H1 (cell line): ENCODE data around the gene PPP1CB. TPM values are rescaled to one million over a fixed set of nuclear protein-coding genes. Genes with fewer than 3 reads are reported as not detected.

Experiments
- CTCF ChIA-PET: fragments of 300-600 bp; sonication (Branson Sonifier 250); formaldehyde crosslinking; loops from one replicate; lab custom pipeline; 2021; ENCODE audit not compliant: partially characterized antibody; lab: Charles Lee
- POLR2A ChIA-PET: fragments of 300-600 bp; sonication (Branson Sonifier 250); formaldehyde crosslinking; loops from one replicate; lab custom pipeline; 2021; ENCODE audit warnings: inconsistent platforms; ENCODE audit not compliant: partially characterized antibody; lab: Charles Lee
- DNase-seq, 2 experiments: peaks; one replicate each; pipeline versions ENCODE4 v3.0.0 to v3.0.0-alpha.2; 2010 to 2022; ENCODE audit warnings: low spot score in 2 of 2, low read depth in 1 of 2, mixed read lengths in 1 of 2
- FAIRE-seq: peaks from 2 replicates; lab custom pipeline; 2011; peaks lifted over from hg19 to GRCh38; lab: Jason Lieb, UNC
- H2AFZ ChIP-seq: 2 replicates; pipeline ENCODE4 v1.8.1; 2012; ENCODE audit warnings: low read length, inconsistent platforms
- H2AK5ac ChIP-seq: 2 replicates; pipeline ENCODE4 v1.6.1; 2013; ENCODE audit warnings: low read depth, low read length
- H2BK120ac ChIP-seq: replicated peaks from 2 replicates; pipeline ENCODE3; 2013; ENCODE audit warnings: low read depth, low read length, inconsistent platforms
- H2BK12ac ChIP-seq: 2 replicates; pipeline ENCODE4 v1.6.1; 2013; ENCODE audit warnings: low read depth, low read length
- H2BK15ac ChIP-seq: 2 replicates; pipeline ENCODE4 v1.6.1; 2013; ENCODE audit warnings: low read length
- H2BK20ac ChIP-seq: 2 replicates; pipeline ENCODE4 v1.6.1; 2013; ENCODE audit warnings: low read length
- H2BK5ac ChIP-seq: 2 replicates; pipeline ENCODE4 v1.6.1; 2013; ENCODE audit warnings: low read depth, low read length
- H3K14ac ChIP-seq: 2 replicates; pipeline ENCODE4 v1.6.1; 2013; ENCODE audit warnings: inconsistent platforms; ENCODE audit not compliant: insufficient read length
- H3K18ac ChIP-seq: 2 replicates; pipeline ENCODE4 v1.6.1; 2013; ENCODE audit warnings: low read length; ENCODE audit errors: extremely low read depth
- H3K23ac ChIP-seq: 2 replicates; pipeline ENCODE4 v1.6.1; 2013; ENCODE audit warnings: inconsistent platforms; ENCODE audit not compliant: insufficient read length
- H3K23me2 ChIP-seq: 2 replicates; pipeline ENCODE4 v1.6.1; 2013; ENCODE audit warnings: low read depth, low read length
- H3K27ac ChIP-seq: 2 replicates; pipeline ENCODE4 v1.6.1; 2011; ENCODE audit warnings: low read depth, low read length, inconsistent platforms
- H3K27me3 ChIP-seq, 4 experiments: replicated peaks in 1 of 4; 1 replicate in 1 of 4; 2 replicates in 3 of 4; pipeline versions ENCODE4 v1.6.1 to v1.8.1; 2011 to 2013; ENCODE audit warnings: low read length in 3 of 4, mild to moderate bottlenecking in 3 of 4, inconsistent platforms in 2 of 4, mixed read lengths in 2 of 4, moderate library complexity in 1 of 4; ENCODE audit not compliant: control insufficient read depth in 3 of 4, insufficient read depth in 3 of 4; ENCODE audit errors: extremely low read depth in 1 of 4
- H3K36me3 ChIP-seq, 4 experiments: 2 replicates each; pipeline versions ENCODE4 v1.6.1 to v1.8.1; 2011 to 2013; ENCODE audit warnings: mild to moderate bottlenecking in 4 of 4, low read length in 3 of 4, moderate library complexity in 2 of 4, control low read depth in 1 of 4, inconsistent platforms in 1 of 4; ENCODE audit not compliant: insufficient read depth in 4 of 4, control insufficient read depth in 2 of 4
- H3K4ac ChIP-seq: replicated peaks from 2 replicates; pipeline ENCODE3; 2013; ENCODE audit warnings: low read length, low read depth, mixed read lengths, inconsistent platforms; ENCODE audit not compliant: insufficient read length
- H3K4me1 ChIP-seq, 4 experiments: replicated peaks in 1 of 4; 1 replicate in 1 of 4; 2 replicates in 3 of 4; pipeline versions ENCODE4 v1.6.1 to v1.8.1; 2011 to 2013; ENCODE audit warnings: low read length in 3 of 4, inconsistent platforms in 2 of 4, mixed read lengths in 1 of 4; ENCODE audit not compliant: insufficient read depth in 4 of 4, control insufficient read depth in 3 of 4
- H3K4me2 ChIP-seq, 2 experiments: 2 replicates each; pipeline versions ENCODE4 v1.6.1 to v1.8.1; 2011 to 2013; ENCODE audit warnings: low read depth in 2 of 2, low read length in 2 of 2, control low read depth in 1 of 2, inconsistent platforms in 1 of 2, mild to moderate bottlenecking in 1 of 2; ENCODE audit not compliant: insufficient read depth in 1 of 2
- H3K4me3 ChIP-seq, 4 experiments: fragments of 200-600, 300-600 bp in 1 of 4; sonication (generic), shearing (Covaris generic), sonication (Bioruptor Twin) in 1 of 4; 2 replicates each; pipeline versions ENCODE4 v1.5.1 to v1.8.1; 2011 to 2016; ENCODE audit warnings: low read length in 4 of 4, low read depth in 3 of 4, control low read depth in 2 of 4, inconsistent platforms in 2 of 4, mild to moderate bottlenecking in 2 of 4, mixed read lengths in 1 of 4, moderate library complexity in 1 of 4; ENCODE audit not compliant: insufficient read depth in 2 of 4; ENCODE audit errors: extremely low read depth in 1 of 4
- H3K56ac ChIP-seq: replicated peaks from 2 replicates; pipeline ENCODE3; 2013; ENCODE audit warnings: low read depth, mild to moderate bottlenecking, mixed read lengths, low read length, inconsistent platforms; ENCODE audit not compliant: insufficient read length
- H3K79me1 ChIP-seq: 2 replicates; pipeline ENCODE4 v1.6.1; 2013; ENCODE audit warnings: low read depth, low read length, control low read depth
- H3K79me2 ChIP-seq, 2 experiments: 2 replicates each; pipeline versions ENCODE4 v1.6.1 to v1.8.1; 2012 to 2013; ENCODE audit warnings: low read length in 2 of 2, mild to moderate bottlenecking in 2 of 2, inconsistent platforms in 1 of 2; ENCODE audit not compliant: insufficient read depth in 2 of 2, control insufficient read depth in 1 of 2
- H3K9ac ChIP-seq, 4 experiments: replicated peaks in 1 of 4; 1 replicate in 1 of 4; 2 replicates in 3 of 4; pipeline versions ENCODE4 v1.6.1 to v1.8.1; 2011 to 2013; ENCODE audit warnings: low read depth in 3 of 4, low read length in 3 of 4, control low read depth in 2 of 4, mild to moderate bottlenecking in 2 of 4, moderate library complexity in 2 of 4, inconsistent platforms in 1 of 4; ENCODE audit errors: extremely low read depth in 1 of 4
- H3K9me3 ChIP-seq, 2 experiments: 2 replicates each; pipeline versions ENCODE4 v1.6.1 to v1.8.1; 2012 to 2013; ENCODE audit warnings: mild to moderate bottlenecking in 2 of 2, moderate library complexity in 2 of 2, control low read depth in 1 of 2, inconsistent platforms in 1 of 2, low read depth in 1 of 2, low read length in 1 of 2, mixed read lengths in 1 of 2; ENCODE audit not compliant: insufficient read depth in 2 of 2
- H4K20me1 ChIP-seq, 2 experiments: replicated peaks in 1 of 2; 2 replicates each; pipeline versions ENCODE3 to v1.8.1; 2011 to 2013; ENCODE audit warnings: inconsistent platforms in 2 of 2, low read length in 2 of 2, mild to moderate bottlenecking in 1 of 2; ENCODE audit not compliant: insufficient read depth in 2 of 2, control insufficient read depth in 1 of 2
- H4K5ac ChIP-seq: 2 replicates; pipeline ENCODE4 v1.6.1; 2013; ENCODE audit warnings: low read length, low read depth, mixed read lengths, inconsistent platforms; ENCODE audit not compliant: insufficient read length
- H4K8ac ChIP-seq: 2 replicates; pipeline ENCODE4 v1.8.0; 2013; ENCODE audit warnings: mild to moderate bottlenecking, moderate library complexity, low read length, inconsistent platforms; ENCODE audit not compliant: insufficient read depth; ENCODE audit errors: extremely low read depth
- H4K91ac ChIP-seq: replicated peaks from 2 replicates; pipeline ENCODE3; 2013; ENCODE audit warnings: low read length, mixed read lengths, inconsistent platforms; ENCODE audit not compliant: insufficient read length
- BACH1 ChIP-seq: IDR thresholded peaks from 2 replicates; pipeline ENCODE4 v1.6.1; 2012; ENCODE audit warnings: low read length, improper control_type of control experiment
- BRCA1 ChIP-seq: IDR thresholded peaks from 2 replicates; pipeline ENCODE4 v1.6.1; 2012; ENCODE audit warnings: low read depth, low read length, improper control_type of control experiment
- CHD1 ChIP-seq: IDR thresholded peaks from 2 replicates; pipeline ENCODE4 v1.6.1; 2012; ENCODE audit warnings: low read depth, low read length, improper control_type of control experiment
- HDAC6 ChIP-seq: IDR thresholded peaks from one replicate; pipeline ENCODE4 v1.7.1; 2012; ENCODE audit warnings: low read depth, mild to moderate bottlenecking, inconsistent platforms, low read length, moderate library complexity
- POLR2A ChIP-seq, 2 experiments: IDR thresholded peaks; 1 replicate in 1 of 2; 2 replicates in 1 of 2; pipeline ENCODE4 v1.6.1; 2011; ENCODE audit warnings: low read depth in 2 of 2, low read length in 2 of 2, mild to moderate bottlenecking in 2 of 2; ENCODE audit errors: control extremely low read depth in 1 of 2
- RAD21 ChIP-seq, 2 experiments: IDR thresholded peaks in 1 of 2; conservative IDR thresholded peaks in 1 of 2; 2 replicates each; pipeline ENCODE4 v1.6.1; 2011; ENCODE audit warnings: low read depth in 2 of 2, low read length in 2 of 2, improper control_type of control experiment in 1 of 2, inconsistent platforms in 1 of 2, mild to moderate bottlenecking in 1 of 2, moderate library complexity in 1 of 2
- RXRA ChIP-seq: IDR thresholded peaks from 2 replicates; pipeline ENCODE4 v1.6.1; 2011; ENCODE audit warnings: low read depth, mild to moderate bottlenecking, low read length, moderate library complexity; ENCODE audit not compliant: insufficient read depth
- SIN3A ChIP-seq, 2 experiments: IDR thresholded peaks in 1 of 2; conservative IDR thresholded peaks in 1 of 2; 2 replicates each; pipeline ENCODE4 v1.6.1; 2011 to 2012; ENCODE audit warnings: low read length in 2 of 2, improper control_type of control experiment in 1 of 2, low read depth in 1 of 2, mild to moderate bottlenecking in 1 of 2
- SP1 ChIP-seq: IDR thresholded peaks from 2 replicates; pipeline ENCODE4 v1.6.1; 2011; ENCODE audit warnings: low read depth, low read length
- WGBS, 2 experiments: shearing (Covaris generic) in 1 of 2; methylation state at CpG; one replicate each; pipeline versions ENCODE4 v1.1.6 to v1.1.7; 2013 to 2015; ENCODE audit warnings: low lambda C conversion rate in 2 of 2, mixed read lengths in 2 of 2, inconsistent platforms in 1 of 2, low coverage in 1 of 2, missing lambda C conversion rate in 1 of 2; ENCODE audit not compliant: insufficient replicate concordance in 2 of 2, insufficient coverage in 1 of 2, insufficient read length in 1 of 2; ENCODE audit errors: extremely low coverage in 1 of 2, missing lambda C conversion rate in 1 of 2; 5-methylcytosine and 5-hydroxymethylcytosine counted together
- polyA plus RNA-seq, 7 experiments: library from polyadenylated mRNA; depleted of rRNA in 3 of 7; stranded (reverse) in 5 of 7; unstranded in 2 of 7; fragments of >200 nt in 5 of 7; fragments of 200-250 nt in 2 of 7; gene quantifications; 1 replicate in 5 of 7; 2 replicates in 1 of 7; 4 replicates in 1 of 7; pipeline versions ENCODE4 v1.2.1 to v1.2.3, GENCODE V29; 2011 to 2013; ENCODE audit warnings: missing spikeins in 2 of 7, mixed read lengths in 2 of 7
- total RNA-seq: library from RNA; stranded (reverse); fragmentation: NEBNext Ultra II Directional; extraction: Animal tissue kit (Norgen Biotek cat#: 25700); gene quantifications from 2 replicates; pipeline ENCODE4 v1.2.1, GENCODE V29; 2021
- TF ChIP-seq, protein P1 (sequence below): IDR thresholded peaks from 2 replicates; pipeline ENCODE4 v1.6.1; 2012; ENCODE audit warnings: low read length, inconsistent platforms
- TF ChIP-seq, protein P2 (sequence below): IDR thresholded peaks from 2 replicates; pipeline ENCODE4 v1.6.1; 2012; ENCODE audit warnings: inconsistent platforms

PPP1CB gene
- total and polyA plus RNA-seq, 2 of the 8 experiments (the other 6 are each of a cell fraction or from before 2014, with no cell fraction given) = 30.7 to 158 TPM

GRCh38 chr2:28721601-28722191 lies 29.9 kb upstream of the PPP1CB start:
- H2AFZ ChIP-seq = no peak overlapping the region
- H3K27ac ChIP-seq = no peak overlapping the region
- no peak overlapping the region for H2BK12ac ChIP-seq
- H3K23ac ChIP-seq = no peak overlapping the region
- H4K5ac ChIP-seq = no peak overlapping the region
- H3K4me1 ChIP-seq = peaks cover 0 to 3% (median 0%) of the 10 kb centered on the region in 4 experiments; a peak in 1 of 7 replicates
- no peak overlapping the region for H4K91ac ChIP-seq
- ChIA-PET POLR2A (interaction anchor here (0.6 to 1.1 kb wide), 3 partner anchors 10 to 124 kb away, joined by 3 to 6 read pairs (median 4); no protein-coding TSS in a partner anchor), CTCF (interaction anchor here (0.6 to 1.3 kb wide), 2 partner anchors 67 to 122 kb away, joined by 3 read pairs; no protein-coding TSS in a partner anchor)
- no peak overlapping the region for H2BK120ac ChIP-seq
- H3K4me3 ChIP-seq = no peak overlapping the region
- H3K27me3 ChIP-seq = no peaks in the 10 kb centered on the region
- DNase-seq (no peak), FAIRE-seq (no peak)
- no peaks in the 10 kb centered on the region for H3K9me3 ChIP-seq
- H3K79me1 ChIP-seq = no peaks in the 10 kb centered on the region
- WGBS, 2 experiments = 91% methylated on average over 7 of the region's 7 CpGs; no CpG with 5 or more reads in 1 of the 2 experiments
- no peak overlapping the region for H2BK5ac ChIP-seq
- H3K4ac ChIP-seq = no peak overlapping the region
- no peak overlapping the region for H3K18ac ChIP-seq
- no peak overlapping the region for H2BK15ac ChIP-seq
- no peak overlapping the region for H3K4me2 ChIP-seq
- no peak overlapping the region for H4K8ac ChIP-seq
- no peak overlapping the region for H3K56ac ChIP-seq
- no peak overlapping the region for H3K14ac ChIP-seq
- H3K23me2 ChIP-seq = no peaks in the 10 kb centered on the region
- no peaks in the 10 kb centered on the region for H4K20me1 ChIP-seq
- no peaks in the 10 kb centered on the region for H3K36me3 ChIP-seq
- no peak overlapping the region for H3K9ac ChIP-seq
- no peaks in the 10 kb centered on the region for H3K79me2 ChIP-seq
- H2BK20ac ChIP-seq = no peak overlapping the region
- no peak overlapping the region for H2AK5ac ChIP-seq
- no peak for TF ChIP-seq SP1
- no peak for TF ChIP-seq BRCA1
- TF ChIP-seq POLR2A (IDR thresholded peaks at IDR 0.05; ENCODE audit: control extremely low read depth in 1 of 2, low read depth in 2 of 2, low read length in 2 of 2) = no peak
- no peak for TF ChIP-seq CHD1
- no peak for TF ChIP-seq SIN3A (conservative IDR thresholded peaks at IDR 0.05 in 1 of 2, IDR thresholded peaks at IDR 0.05 in 1 of 2; ENCODE audit: low read depth in 1 of 2, low read length in 2 of 2)
- TF ChIP-seq RAD21 (IDR thresholded peaks at IDR 0.05 in 1 of 2, conservative IDR thresholded peaks at IDR 0.05 in 1 of 2; ENCODE audit: low read depth in 2 of 2, low read length in 2 of 2) = no peak
- no peak for TF ChIP-seq BACH1
- no peak for TF ChIP-seq RXRA
- TF ChIP-seq, protein P1, sequence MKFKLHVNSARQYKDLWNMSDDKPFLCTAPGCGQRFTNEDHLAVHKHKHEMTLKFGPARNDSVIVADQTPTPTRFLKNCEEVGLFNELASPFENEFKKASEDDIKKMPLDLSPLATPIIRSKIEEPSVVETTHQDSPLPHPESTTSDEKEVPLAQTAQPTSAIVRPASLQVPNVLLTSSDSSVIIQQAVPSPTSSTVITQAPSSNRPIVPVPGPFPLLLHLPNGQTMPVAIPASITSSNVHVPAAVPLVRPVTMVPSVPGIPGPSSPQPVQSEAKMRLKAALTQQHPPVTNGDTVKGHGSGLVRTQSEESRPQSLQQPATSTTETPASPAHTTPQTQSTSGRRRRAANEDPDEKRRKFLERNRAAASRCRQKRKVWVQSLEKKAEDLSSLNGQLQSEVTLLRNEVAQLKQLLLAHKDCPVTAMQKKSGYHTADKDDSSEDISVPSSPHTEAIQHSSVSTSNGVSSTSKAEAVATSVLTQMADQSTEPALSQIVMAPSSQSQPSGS = no peak
- no peak for TF ChIP-seq HDAC6
- TF ChIP-seq, protein P2, sequence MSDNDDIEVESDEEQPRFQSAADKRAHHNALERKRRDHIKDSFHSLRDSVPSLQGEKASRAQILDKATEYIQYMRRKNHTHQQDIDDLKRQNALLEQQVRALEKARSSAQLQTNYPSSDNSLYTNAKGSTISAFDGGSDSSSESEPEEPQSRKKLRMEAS = no peak
